Endothelial cell of umbilical vein (primary cell): ENCODE results near the gene ZNF804B. TPM values are rescaled to one million over a fixed set of nuclear protein-coding genes. Genes with fewer than 3 reads are reported as not detected.

Experiments
- BruUV-seq: library from RNA; stranded (reverse); fragments of 400-500 nt; replicated peaks from 2 replicates; lab custom pipeline; 2021; lab: Mats Ljungman, UMichigan
- CTCF ChIA-PET: fragments of 300-600, 350-600 bp; sonication (Branson Sonifier 250); formaldehyde crosslinking; loops from one replicate; lab custom pipeline; 2021; ENCODE audit warnings: antibody characterized with exemption, inconsistent platforms; lab: Charles Lee
- POLR2A ChIA-PET: fragments of 300-600, 350-600 bp; sonication (Branson Sonifier 250); formaldehyde crosslinking; loops from one replicate; lab custom pipeline; 2021; ENCODE audit warnings: antibody characterized with exemption, inconsistent platforms; lab: Charles Lee
- DNase-seq: peaks from one replicate; pipeline ENCODE4 v3.0.0-alpha.2; 2011; ENCODE audit warnings: low read depth, low spot score
- FAIRE-seq: peaks from 2 replicates; lab custom pipeline; 2011; peaks lifted over from hg19 to GRCh38; lab: Jason Lieb, UNC
- H2AFZ ChIP-seq: 2 replicates; pipeline ENCODE4 v1.6.0; 2012; ENCODE audit warnings: low read depth, low read length, control low read depth, inconsistent platforms
- H3K27ac ChIP-seq: 2 replicates; pipeline ENCODE4 v1.5.1; 2011; ENCODE audit warnings: low read depth, mild to moderate bottlenecking, control low read depth, low read length, moderate library complexity; ENCODE audit not compliant: insufficient read depth
- H3K27me3 ChIP-seq, 2 experiments: 2 replicates each; pipeline versions ENCODE4 v1.6.0 to v1.6.1; 2011; ENCODE audit warnings: low read length in 2 of 2, mixed read lengths in 1 of 2; ENCODE audit not compliant: control insufficient read depth in 2 of 2, insufficient read depth in 2 of 2
- H3K36me3 ChIP-seq, 2 experiments: 2 replicates in 1 of 2; 3 replicates in 1 of 2; pipeline ENCODE4 v1.5.1; 2011; ENCODE audit warnings: low read length in 2 of 2, mild to moderate bottlenecking in 1 of 2, moderate library complexity in 1 of 2; ENCODE audit not compliant: control insufficient read depth in 2 of 2, insufficient read depth in 2 of 2; ENCODE audit errors: extremely low read depth in 1 of 2
- H3K4me1 ChIP-seq: 3 replicates; pipeline ENCODE4 v1.5.1; 2011; ENCODE audit warnings: mild to moderate bottlenecking, low read length; ENCODE audit not compliant: control insufficient read depth, insufficient read depth; ENCODE audit errors: extremely low read depth
- H3K4me2 ChIP-seq: 2 replicates; pipeline ENCODE4 v1.6.1; 2011; ENCODE audit warnings: low read length, control low read depth, mixed read lengths; ENCODE audit not compliant: insufficient read depth
- H3K4me3 ChIP-seq, 3 experiments: fragments of 200-600 bp in 1 of 3; sonication (generic), shearing (Covaris generic) in 1 of 3; replicated peaks in 1 of 3; 2 replicates each; pipeline ENCODE4 v1.5.1; 2011 to 2016; ENCODE audit warnings: control low read depth in 3 of 3, low read length in 3 of 3, mild to moderate bottlenecking in 2 of 3, inconsistent platforms in 1 of 3, low read depth in 1 of 3, moderate library complexity in 1 of 3; ENCODE audit not compliant: insufficient read depth in 1 of 3
- H3K79me2 ChIP-seq: 2 replicates; pipeline ENCODE4 v1.6.0; 2012; ENCODE audit warnings: low read length, inconsistent platforms; ENCODE audit not compliant: control insufficient read depth, insufficient read depth
- H3K9ac ChIP-seq: replicated peaks from 2 replicates; pipeline ENCODE3; 2011; ENCODE audit warnings: low read length, control low read depth; ENCODE audit not compliant: insufficient read depth; ENCODE audit errors: extremely low read depth
- H3K9me1 ChIP-seq: replicated peaks from 3 replicates; pipeline ENCODE4 v1.6.0; 2011; ENCODE audit warnings: mild to moderate bottlenecking, low read length; ENCODE audit not compliant: control insufficient read depth, insufficient read depth; ENCODE audit errors: extremely low read depth
- H3K9me3 ChIP-seq: replicated peaks from 2 replicates; pipeline ENCODE4 v1.5.1; 2012; ENCODE audit warnings: low read length, inconsistent platforms; ENCODE audit not compliant: control insufficient read depth, insufficient read depth
- H4K20me1 ChIP-seq: replicated peaks from 2 replicates; pipeline ENCODE3; 2011; ENCODE audit warnings: mild to moderate bottlenecking, low read length; ENCODE audit not compliant: control insufficient read depth, insufficient read depth; ENCODE audit errors: extremely low read depth
- EZH2 ChIP-seq: IDR thresholded peaks from 2 replicates; pipeline ENCODE4 v1.6.1; 2012; ENCODE audit warnings: borderline replicate concordance, low read depth, mild to moderate bottlenecking, moderate library complexity, low read length, inconsistent platforms; ENCODE audit not compliant: severe bottlenecking
- FOS ChIP-seq: IDR thresholded peaks from 2 replicates; pipeline ENCODE4 v1.6.1; 2011; ENCODE audit warnings: mild to moderate bottlenecking, low read length, moderate library complexity, borderline replicate concordance; ENCODE audit not compliant: insufficient read depth
- GATA2 ChIP-seq: IDR thresholded peaks from 2 replicates; pipeline ENCODE4 v1.7.0; 2011; ENCODE audit warnings: low read depth, mild to moderate bottlenecking, moderate library complexity, mixed read lengths, low read length; ENCODE audit not compliant: insufficient read length, insufficient read depth
- JUN ChIP-seq: IDR thresholded peaks from 2 replicates; pipeline ENCODE4 v1.6.1; 2011; ENCODE audit warnings: borderline replicate concordance, low read depth; ENCODE audit not compliant: insufficient read length, insufficient read depth
- MYC ChIP-seq: IDR thresholded peaks from one replicate; pipeline ENCODE4 v1.6.1; 2011; ENCODE audit warnings: mild to moderate bottlenecking, low read depth, low read length
- POLR2A ChIP-seq: IDR thresholded peaks from 2 replicates; pipeline ENCODE4 v1.6.1; 2012; ENCODE audit warnings: low read depth, mild to moderate bottlenecking, control low read depth, low read length
- POLR2AphosphoS5 ChIP-seq: IDR thresholded peaks from 2 replicates; pipeline ENCODE4 v1.6.1; 2012; ENCODE audit warnings: low read depth, mild to moderate bottlenecking, control low read depth, low read length, moderate library complexity; ENCODE audit not compliant: insufficient read depth
- dilution Hi-C: fragments of 300-500 bp; cut with MboI; formaldehyde crosslinking; loops from one replicate; pipeline ENCODE4 v1.15.0; 2019; ENCODE audit warnings: low sequenced_read_pairs; ENCODE audit not compliant: extremely low pct_ligation_motif_present
- intact Hi-C: fragments of 100-400 bp; cut with micrococcal nuclease; formaldehyde crosslinking; loops from one replicate; pipeline ENCODE4 v1.10.0; 2022
- polyA plus RNA-seq, 4 experiments: library from polyadenylated mRNA; depleted of rRNA in 3 of 4; stranded (reverse) in 3 of 4; unstranded in 1 of 4; fragments of >200 nt; gene quantifications; 2 replicates each; pipeline versions ENCODE4 v1.2.1 to v1.2.3, GENCODE V29; 2011 to 2012; ENCODE audit warnings: missing spikeins in 1 of 4
- total RNA-seq: library from RNA; stranded (reverse); gene quantifications from 2 replicates; pipeline ENCODE4 v1.2.3, GENCODE V29; 2021
- TF ChIP-seq, protein P1 (sequence below), 2 donors: IDR thresholded peaks; 1 replicate in 1 of 2; 2 replicates in 1 of 2; pipeline ENCODE4 v1.5.1; 2011; ENCODE audit warnings: low read length in 2 of 2, mild to moderate bottlenecking in 2 of 2, moderate library complexity in 2 of 2, control low read depth in 1 of 2, inconsistent platforms in 1 of 2, low read depth in 1 of 2; ENCODE audit not compliant: insufficient read depth in 1 of 2; ENCODE audit errors: extremely low read depth in 1 of 2
- TF ChIP-seq, protein P2 (sequence below): IDR thresholded peaks from 2 replicates; pipeline ENCODE4 v1.6.1; 2011; ENCODE audit not compliant: insufficient read depth, insufficient read length

ZNF804B gene
- total and polyA plus RNA-seq, 2 donors (not counting 3 experiments of a cell fraction or from before 2014, with no cell fraction given), result not detected

DNA sequence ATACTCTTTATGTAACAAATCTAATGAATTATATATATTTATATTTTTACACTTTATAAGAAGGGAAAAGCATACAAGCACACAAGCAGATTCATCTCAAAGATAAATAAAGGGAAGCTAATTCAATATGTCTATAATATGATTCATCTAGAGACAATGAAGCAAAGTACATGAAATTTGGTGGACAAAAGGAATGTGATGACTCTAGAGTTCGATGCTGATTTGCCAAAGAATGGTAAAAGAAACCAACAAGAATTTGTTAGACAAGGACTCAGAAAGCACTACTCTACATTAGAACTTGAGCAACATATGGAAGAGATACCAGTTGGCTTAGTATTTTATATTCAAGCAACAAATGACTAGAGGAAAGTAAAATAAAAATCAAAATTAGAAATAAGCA, 572.5 kb downstream of the ZNF804B start:
- FAIRE-seq, result no peak
- dilution Hi-C loops, result no loop called here
- TF ChIP-seq EZH2, result no peak
- TF ChIP-seq, protein P1, sequence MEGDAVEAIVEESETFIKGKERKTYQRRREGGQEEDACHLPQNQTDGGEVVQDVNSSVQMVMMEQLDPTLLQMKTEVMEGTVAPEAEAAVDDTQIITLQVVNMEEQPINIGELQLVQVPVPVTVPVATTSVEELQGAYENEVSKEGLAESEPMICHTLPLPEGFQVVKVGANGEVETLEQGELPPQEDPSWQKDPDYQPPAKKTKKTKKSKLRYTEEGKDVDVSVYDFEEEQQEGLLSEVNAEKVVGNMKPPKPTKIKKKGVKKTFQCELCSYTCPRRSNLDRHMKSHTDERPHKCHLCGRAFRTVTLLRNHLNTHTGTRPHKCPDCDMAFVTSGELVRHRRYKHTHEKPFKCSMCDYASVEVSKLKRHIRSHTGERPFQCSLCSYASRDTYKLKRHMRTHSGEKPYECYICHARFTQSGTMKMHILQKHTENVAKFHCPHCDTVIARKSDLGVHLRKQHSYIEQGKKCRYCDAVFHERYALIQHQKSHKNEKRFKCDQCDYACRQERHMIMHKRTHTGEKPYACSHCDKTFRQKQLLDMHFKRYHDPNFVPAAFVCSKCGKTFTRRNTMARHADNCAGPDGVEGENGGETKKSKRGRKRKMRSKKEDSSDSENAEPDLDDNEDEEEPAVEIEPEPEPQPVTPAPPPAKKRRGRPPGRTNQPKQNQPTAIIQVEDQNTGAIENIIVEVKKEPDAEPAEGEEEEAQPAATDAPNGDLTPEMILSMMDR (IDR thresholded peaks at IDR 0.05; ENCODE audit: extremely low read depth in 1 of 2, insufficient read depth in 1 of 2, low read depth in 1 of 2, low read length in 2 of 2), result no peak
- no peak for TF ChIP-seq FOS
- TF ChIP-seq POLR2AphosphoS5, result no peak
- no peak for TF ChIP-seq JUN
- TF ChIP-seq POLR2A, result no peak
- TF ChIP-seq, protein P2, sequence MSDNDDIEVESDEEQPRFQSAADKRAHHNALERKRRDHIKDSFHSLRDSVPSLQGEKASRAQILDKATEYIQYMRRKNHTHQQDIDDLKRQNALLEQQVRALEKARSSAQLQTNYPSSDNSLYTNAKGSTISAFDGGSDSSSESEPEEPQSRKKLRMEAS, result no peak
- no peak for TF ChIP-seq GATA2
- TF ChIP-seq MYC, result no peak

More for the DNA sequence above, 572.5 kb downstream of the ZNF804B start:
- ChIA-PET CTCF (no interaction called here), POLR2A (no interaction called here)
- no peak overlapping the region for H3K4me3 ChIP-seq
- DNase-seq, result no peak
- no peaks in the 10 kb centered on the region for H3K79me2 ChIP-seq
- no peaks in the 10 kb centered on the region for H3K4me1 ChIP-seq
- BruUV-seq, result no TSS peak
- no peaks in the 10 kb centered on the region for H3K9me3 ChIP-seq
- H2AFZ ChIP-seq, result no peak overlapping the region
- H3K36me3 ChIP-seq, result no peaks in the 10 kb centered on the region
- no peaks in the 10 kb centered on the region for H3K27me3 ChIP-seq
- H3K27ac ChIP-seq, result no peak overlapping the region
- no peak overlapping the region for H3K9ac ChIP-seq
- no peaks in the 10 kb centered on the region for H4K20me1 ChIP-seq
- no peaks in the 10 kb centered on the region for H3K9me1 ChIP-seq
- H3K4me2 ChIP-seq, result no peak overlapping the region
- intact Hi-C loops, result no loop called here
